Non-pigmented ciliary epithelial cell (primary cell): ENCODE data around the gene CRLF1.

Experiments used
- DNase-seq: peaks from one replicate; pipeline ENCODE4 v3.0.0-alpha.2; 2010; ENCODE audit warnings: low read depth

Gene CRLF1

DNA sequence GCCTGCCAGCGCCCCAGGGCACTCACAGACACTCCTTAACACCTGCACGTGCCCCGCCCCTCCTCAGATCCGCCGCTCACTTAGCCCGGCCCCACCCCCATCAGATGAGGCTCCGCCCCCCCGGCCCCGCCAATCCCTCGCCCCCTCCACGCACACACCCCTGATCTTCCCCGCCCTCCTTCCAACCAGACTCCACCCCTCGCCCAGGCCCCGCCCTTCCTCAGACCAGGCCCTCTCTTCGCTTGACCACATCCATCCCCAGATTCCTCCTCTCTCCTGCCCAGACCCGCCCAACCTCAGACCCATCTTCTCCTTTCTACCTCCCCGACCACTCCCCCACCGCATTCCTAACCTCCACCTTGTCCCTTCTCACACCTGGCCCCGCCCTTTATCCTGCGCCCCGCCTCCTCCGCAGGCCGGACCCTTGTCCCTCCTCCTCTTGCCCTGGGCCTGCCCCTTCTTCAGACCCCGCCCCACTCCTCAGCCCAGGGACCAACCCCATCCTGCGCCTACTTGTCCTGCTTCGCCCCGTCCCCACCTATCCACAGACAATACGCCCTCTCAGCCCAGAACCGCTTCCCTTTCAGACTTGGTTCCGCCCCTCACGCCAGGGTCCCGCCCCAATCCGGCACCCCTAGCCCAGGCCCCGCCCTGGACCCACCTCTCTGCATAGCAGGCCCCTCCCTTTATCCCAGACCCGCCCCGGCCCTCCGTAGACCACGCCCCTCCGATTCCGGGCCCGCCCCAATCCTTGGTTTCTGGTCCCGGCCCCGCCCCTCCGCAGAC is 29.8 kb upstream of the CRLF1 start:
- peak; percentile 83 for DNase-seq

DNA sequence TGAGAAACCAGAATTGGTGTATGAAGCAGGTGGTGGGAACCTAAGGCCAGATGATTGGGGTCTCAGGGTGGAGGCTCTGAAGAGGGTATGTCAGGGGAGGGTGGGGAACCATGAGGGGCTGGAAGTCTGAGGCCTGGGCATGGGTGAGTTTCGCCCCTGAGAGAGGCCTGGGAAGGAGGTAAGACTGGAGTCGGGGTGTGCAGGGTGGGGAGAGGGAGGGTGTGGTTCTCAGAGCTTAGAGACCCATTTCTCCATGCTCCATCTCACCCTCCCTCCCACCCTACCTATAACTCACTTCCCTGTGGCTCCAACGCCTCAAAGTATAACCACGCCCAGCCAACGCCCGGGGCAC is 29.2 kb upstream of the CRLF1 start:
- DNase-seq: no peak

GRCh38 chr19:18634612-18635297 is 28.2 kb upstream of the CRLF1 start:
- DNase-seq: no peak

GRCh38 chr19:18633321-18633720 is 26.7 kb upstream of the CRLF1 start:
- no peak for DNase-seq

GRCh38 chr19:18629166-18630088 is 22.8 kb upstream of the CRLF1 start:
- DNase-seq: no peak

GRCh38 chr19:18626906-18627305 is 20.3 kb upstream of the CRLF1 start:
- DNase-seq: no peak

DNA sequence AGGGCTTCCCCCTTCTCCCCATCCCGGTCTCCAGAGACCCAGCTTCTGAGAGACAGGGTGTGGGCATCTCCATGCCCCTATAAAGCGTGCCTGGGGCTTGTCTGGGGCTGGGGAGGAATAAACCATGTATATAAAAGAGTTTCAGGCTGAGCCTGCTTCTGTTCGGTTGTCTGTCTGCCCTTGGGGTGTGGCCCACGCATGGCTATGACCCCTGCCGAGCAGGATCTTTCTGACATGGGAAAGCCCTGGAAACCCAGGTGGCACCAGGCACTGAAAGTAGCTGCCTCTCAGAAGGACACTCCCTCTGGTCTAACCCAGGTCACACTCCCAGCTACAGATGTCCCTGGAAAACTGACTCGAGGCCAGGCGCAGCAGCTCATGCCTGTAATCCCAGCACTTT is 14.3 kb upstream of the CRLF1 start:
- no peak for DNase-seq

DNA sequence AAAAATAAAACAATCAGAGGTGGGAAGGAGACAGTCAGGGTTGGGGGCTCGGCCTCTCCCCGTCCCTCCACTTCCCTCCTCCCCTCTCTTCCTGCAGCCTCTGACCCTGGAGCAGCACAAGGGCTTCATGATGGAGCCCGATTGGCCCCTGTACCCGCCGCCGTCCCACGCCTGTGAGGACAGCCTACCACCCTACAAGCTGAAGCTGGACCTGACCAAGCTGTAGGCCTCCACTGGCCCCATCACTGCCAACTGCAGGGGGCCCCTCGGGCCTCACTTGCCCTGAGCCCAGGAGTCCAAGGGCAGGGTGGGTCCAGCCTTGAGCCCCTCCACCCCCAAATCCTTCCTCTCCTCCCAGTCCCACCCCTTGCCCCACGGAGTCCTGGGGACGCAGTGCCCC is 13.7 kb upstream of the CRLF1 start:
- no peak for DNase-seq

GRCh38 chr19:18618236-18618635 is 11.6 kb upstream of the CRLF1 start:
- DNase-seq: no peak

- no peak for DNase-seq
Measured at GRCh38 chr19:18617562-18617961, 11.0 kb upstream of the CRLF1 start.

DNA sequence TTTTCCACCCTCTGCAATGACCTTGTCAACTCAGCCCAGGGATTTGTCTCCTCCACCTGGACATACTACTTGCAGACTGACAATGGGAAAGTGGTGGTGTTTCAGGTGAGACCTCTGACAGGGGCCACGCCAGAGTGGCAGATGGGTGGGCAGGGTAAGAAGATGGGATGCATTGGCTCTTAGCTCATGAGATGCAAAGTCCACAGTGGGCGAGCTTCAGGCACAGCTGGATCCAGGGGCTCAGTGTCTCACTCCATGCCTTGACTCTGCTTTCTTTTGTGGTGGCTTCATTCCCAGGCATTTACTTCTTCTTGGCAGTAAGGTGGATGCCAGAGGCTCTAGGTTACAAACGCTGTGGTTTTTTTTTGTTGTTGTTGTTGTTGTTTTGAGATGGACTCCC is 9.4 kb upstream of the CRLF1 start:
- no peak for DNase-seq

- no peak for DNase-seq
Measured at GRCh38 chr19:18613589-18614234, 7.1 kb upstream of the CRLF1 start.

DNA sequence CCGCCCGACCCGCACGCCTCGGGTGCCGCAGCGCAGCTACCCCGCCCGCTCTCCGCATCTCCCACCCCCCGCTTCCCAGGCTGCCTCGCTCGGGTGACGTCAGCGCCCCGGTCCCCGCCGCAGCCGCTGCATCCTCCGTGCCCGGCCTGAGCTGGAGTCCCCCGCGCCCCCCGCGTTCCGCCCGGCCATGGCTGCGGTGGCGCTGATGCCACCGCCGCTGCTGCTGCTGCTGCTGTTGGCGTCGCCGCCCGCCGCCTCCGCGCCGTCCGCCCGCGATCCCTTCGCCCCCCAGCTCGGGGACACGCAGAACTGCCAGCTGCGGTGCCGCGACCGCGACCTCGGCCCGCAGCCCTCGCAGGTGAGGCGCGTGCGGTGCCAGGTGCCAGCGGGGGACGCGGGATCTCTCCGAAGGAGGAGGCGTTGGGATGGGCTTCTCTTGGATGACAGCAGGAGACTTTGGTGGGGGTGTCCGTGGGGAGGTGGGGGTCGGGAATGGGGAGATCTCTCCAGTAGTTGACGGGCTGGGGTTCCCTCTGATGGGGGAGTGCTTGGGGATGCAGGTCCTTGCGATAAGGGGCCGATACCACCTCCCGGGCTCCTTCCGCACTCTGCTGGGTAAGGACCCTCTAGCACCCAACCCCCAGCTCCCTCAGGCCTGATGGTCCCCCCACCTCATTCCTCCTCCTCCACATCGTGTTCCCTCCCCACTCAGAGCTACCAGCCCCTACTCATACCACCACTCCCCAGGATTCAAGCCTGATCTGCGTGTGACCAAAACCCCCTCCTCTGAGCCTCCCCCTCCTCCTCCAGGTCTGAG is 6.4 kb upstream of the CRLF1 start, which contains the start of gene TMEM59L:
TMEM59L (plus strand) TSS at position 99 of the 817 bp plus-strand sequence; CDS start at position 188, 89 bp downstream.
- DNase-seq: no peak

- no peak for DNase-seq
Measured at GRCh38 chr19:18612051-18612771, 5.6 kb upstream of the CRLF1 start.

GRCh38 chr19:18611327-18612050 is 4.9 kb upstream of the CRLF1 start:
- DNase-seq: no peak

DNA sequence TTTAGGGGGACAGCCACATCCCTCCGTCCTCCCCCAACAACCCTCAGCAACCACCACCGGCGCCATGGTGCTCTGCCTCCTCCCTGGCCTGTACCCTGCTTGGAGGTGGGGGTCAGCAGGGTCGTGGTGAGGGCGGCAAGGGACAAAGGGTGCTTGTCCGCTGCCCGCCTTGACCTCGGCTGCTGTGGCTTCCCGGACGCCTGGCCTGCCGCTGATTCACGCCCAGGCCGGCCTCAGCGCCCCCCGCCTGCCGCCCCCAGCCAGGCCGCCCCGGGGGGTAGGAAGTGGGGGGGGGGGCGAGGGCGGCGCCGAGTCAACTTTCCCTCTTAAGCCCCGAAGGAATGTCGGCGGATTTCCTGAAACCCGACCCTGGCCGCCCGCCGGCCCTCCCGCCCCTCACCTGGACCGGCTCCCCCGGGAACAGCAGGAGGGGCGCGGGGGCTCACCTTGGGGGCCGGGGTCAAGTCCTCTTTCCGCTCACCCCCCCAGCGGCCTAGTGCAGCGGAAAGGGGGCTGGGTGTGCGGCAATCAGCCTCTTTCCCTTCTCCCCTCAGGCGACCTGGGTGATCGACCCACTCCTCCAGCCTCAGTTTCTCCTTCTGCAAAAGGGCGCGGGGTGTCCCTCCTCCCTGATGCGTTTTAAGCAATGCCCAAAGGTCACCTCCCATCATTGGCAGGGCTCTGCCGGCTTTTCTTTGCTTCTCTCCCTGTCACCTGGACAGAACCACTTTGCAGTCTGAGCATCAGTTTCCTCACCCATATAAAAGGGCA is 4.1 kb upstream of the CRLF1 start:
- no peak for DNase-seq

- no peak for DNase-seq
Measured at GRCh38 chr19:18610245-18610555, 3.6 kb upstream of the CRLF1 start.

- DNase-seq: no peak
Measured at GRCh38 chr19:18609717-18610051, 3.1 kb upstream of the CRLF1 start.
